Activated CD4-positive, alpha-beta T cell treated with anti-CD3 and anti-CD28 coated beads for 1 hour (primary cell): ENCODE data around the gene G2E3.
"Not testable (repeated sequence)": the region's sequence is repeated elsewhere in the genome, so short reads cannot be mapped to it uniquely, and the experiment has no call there.

ENCODE experiments used
- DNase-seq: peaks from one replicate; pipeline ENCODE4 v3.0.0-alpha.2; 2020

The G2E3 gene

DNA sequence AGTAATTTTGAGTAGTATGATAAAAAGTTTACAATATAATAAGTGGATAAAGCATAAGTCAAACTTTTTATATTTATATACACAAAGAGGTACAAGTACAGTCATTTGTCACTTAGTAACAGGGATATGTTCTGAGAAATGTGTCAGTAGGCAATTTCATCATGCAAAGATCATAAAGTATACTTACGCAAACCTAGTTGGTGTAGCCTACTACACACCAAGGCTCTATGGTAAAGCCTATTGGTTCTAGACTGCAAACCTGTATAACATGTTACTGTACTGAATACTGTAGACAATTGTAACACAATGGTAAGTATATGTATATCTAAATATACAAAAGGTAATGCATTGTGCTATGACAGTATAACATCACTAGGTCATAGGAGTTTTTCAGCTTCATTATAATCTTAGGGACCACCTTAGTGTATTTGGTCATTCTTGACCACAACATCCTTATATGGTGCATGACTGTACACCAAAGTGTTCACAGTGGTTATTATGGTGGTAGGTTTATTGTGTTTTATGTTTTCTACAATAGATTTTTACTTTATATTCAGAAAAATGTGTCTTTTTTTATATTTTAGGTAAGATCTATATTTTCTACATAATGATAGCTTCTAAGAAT, 48.3 kb downstream of the G2E3 start:
- no peak for DNase-seq

GRCh38 chr14:30608533-30609006, 49.6 kb downstream of the G2E3 start:
- DNase-seq: no peak

- no peak for DNase-seq
Observed at GRCh38 chr14:30610787-30611343, 51.9 kb downstream of the G2E3 start.

- no peak for DNase-seq
Observed at GRCh38 chr14:30614155-30614554, 55.2 kb downstream of the G2E3 start.

DNA sequence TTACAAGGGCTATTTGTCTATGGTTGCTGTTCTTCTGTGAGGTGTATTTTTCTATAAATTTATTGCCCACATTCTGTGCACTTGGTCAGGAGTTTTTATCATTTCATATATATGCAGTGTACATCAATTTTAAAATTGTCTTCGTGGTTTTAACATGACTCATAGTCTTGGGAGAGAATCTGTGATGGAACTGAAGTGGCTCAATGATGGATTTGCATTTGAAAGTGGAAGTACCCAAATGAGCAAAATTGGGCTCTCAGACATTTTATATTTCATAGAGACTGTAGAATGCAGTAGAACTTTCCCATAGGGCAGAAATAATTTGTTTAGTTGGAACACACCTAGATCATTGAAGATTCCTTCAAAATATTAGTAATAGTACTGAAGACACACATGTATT, 61.2 kb downstream of the G2E3 start:
- DNase-seq: no peak

DNA sequence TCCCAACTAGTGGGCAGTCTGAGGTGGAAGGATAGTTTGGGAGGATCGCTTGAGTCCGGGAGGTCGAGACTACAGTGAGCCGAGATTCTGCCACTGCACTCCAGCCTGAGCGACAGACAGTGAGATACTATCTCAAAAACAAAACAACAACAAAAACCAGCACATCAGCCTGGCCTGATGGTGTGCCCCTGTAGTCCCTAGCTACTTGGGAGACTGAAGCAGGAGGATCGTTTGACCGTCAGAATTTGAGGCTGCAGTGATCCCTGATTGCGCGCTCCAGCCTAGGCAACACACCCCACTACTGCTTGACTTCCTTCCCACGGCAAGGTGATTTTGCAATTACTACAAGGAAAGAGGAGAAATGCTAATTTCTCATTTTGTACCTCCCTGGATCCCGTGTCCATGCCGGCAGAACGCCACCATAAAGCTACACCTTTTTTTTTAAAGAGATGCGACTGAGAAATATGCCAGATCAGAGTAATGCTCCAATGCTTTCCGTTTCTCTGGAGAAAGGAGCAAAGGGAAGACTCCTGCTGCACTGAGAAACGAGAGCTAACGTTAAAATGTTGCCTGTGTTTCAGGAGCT, 62.5 kb downstream of the G2E3 start:
- no peak for DNase-seq

GRCh38 chr14:30621940-30622830, 63.2 kb downstream of the G2E3 start, which contains the start of gene SCFD1:
Gene SCFD1, plus strand, starts transcription at chr14:30622319. Its CDS starts 20 bp downstream, at chr14:30622339.
- DNase-seq: peak; percentile 88

GRCh38 chr14:30623412-30624131, 64.6 kb downstream of the G2E3 start:
- no peak for DNase-seq

DNA sequence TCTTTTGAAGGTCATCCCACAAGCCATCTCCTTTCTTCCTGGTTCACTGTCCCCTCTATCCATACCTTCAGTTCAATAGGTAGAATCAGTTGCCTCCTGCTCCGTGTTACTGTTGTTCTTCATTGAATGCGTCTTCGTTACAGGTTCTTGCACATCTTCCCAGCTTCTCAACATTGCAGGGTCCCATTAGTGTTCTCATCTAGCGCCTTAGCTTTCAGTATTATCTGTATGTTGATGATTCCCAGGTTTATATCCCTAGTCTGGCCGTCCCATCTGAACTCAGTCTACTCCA, 65.1 kb downstream of the G2E3 start:
- DNase-seq: no peak

DNA sequence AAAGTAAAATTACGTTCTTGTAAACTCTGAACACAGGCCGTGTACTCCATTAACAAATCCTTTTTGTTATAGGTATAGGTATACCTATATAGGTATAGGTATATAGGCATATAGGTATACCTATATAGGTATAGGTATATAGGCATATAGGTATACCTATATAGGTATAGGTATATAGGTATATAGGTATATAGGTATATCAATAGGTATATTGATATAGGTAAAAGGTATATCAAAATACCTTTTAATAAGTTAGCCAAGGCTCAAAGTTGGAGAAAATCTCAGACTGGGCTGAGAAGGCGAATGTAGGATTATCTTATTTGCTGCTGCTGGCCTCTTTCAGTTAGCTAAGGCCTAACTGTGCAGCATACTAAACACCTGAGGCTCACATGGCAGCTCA, 66.6 kb downstream of the G2E3 start:
- no peak for DNase-seq

DNA sequence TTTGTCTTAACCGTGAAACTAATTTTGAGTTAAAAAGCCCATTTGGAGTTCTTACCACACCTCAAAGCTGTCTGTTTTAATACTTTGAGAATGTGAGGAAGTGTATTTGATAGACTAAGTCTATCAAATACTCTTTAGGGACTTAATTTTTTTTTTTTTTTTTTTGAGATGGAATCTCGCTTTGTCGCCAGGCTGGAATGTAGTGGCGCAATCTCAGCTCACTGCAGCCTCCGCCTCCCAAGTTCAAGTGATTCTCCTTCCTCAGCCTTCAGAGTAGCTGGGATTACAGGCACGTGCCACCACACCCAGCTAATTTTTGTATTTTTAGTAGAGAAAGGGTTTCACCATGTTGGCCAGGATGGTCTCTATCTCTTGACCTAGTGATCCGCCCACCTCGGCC, 70.5 kb downstream of the G2E3 start:
- not testable (repeated sequence) for DNase-seq

DNA sequence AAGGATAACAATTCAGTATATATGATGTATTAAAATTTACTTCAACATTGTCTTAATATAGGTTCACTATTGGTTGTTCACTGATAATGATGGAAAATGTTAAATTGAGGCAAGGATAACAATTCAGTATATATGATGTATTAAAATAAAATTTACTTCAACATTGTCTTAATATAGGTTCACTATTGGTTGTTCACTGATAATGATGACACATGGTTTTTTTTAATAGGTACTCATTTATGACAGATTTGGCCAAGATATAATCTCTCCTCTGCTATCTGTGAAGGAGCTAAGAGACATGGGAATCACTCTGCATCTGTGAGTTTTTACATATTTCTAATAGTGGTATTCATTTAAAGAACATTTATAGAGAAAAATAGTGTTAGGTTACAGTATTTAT, 71.3 kb downstream of the G2E3 start:
- no peak for DNase-seq

DNA sequence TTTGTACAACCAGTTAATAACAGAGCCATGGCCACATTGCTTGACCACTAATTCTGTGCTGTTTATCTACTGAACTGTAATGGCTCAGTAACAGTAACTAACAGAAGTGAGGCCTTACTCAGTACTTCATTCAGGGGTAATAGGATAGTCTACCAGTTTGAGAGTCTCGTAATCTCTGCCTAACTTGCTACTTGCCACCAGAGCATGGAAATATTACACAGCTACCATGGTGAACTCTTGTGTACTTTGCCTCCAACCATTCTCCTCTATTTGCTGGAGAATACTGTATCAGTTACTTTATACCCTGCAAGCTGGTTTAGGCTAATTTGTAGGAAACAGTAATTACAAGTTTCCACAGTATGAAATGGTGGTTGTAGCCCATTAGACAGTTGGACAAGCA, 73.8 kb downstream of the G2E3 start:
- DNase-seq: no peak

DNA sequence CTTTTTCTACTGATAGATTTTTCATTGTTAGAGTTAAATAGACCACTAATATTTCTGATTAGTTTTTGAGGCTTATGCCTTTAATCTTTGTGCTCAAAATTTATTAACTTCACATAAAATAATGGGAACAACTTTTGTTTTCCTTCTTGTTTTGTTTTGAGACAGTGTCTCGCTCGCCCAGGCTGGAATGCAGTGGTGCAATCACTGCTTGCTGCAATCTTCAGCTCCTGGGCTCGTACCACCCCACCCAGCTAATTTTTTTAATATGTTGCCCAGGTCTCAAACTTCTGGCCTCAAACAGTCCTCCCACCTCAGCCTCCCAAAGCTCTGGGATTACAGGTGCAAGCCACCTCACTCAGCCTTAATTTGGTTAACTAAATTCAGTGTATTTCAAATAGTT, 80.0 kb downstream of the G2E3 start:
- no peak for DNase-seq

DNA sequence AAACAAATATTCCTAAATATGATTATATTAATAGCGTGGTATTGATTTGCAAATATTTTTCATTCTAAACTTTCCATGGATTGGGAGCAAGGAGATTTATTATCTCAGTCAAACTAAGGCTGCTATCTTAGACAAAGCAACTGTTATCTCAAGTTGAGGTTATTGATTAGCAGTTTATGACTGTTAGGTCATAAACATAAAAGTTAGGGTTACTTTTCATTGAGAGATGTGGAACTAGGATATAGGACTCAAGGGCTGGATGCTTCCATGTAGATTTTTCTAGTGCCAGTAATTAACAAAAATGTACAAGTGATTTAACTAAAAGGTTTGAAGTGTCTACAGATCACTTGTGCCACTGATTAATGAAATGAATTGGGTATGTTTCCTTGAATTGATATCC, 82.2 kb downstream of the G2E3 start:
- DNase-seq: no peak

DNA sequence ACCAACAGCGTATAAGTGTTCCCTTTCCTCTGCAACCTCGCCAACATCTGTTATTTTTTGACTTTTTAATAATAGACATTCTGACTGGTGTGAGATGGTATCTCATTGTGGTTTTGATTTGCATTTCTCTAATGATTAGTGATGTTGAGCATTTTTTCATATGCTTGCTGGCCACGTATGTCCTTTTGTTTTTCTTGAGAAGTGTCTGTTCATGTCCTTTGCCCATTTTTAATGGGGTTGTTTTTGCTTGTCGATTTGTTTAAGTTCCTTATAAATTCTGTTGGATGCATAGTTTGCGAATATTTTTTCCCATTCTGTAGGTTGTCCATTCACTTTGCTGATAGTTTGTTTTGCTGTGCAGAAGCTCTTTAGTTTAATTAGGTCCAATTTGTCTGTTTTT, 85.5 kb downstream of the G2E3 start:
- not testable (repeated sequence) for DNase-seq

DNA sequence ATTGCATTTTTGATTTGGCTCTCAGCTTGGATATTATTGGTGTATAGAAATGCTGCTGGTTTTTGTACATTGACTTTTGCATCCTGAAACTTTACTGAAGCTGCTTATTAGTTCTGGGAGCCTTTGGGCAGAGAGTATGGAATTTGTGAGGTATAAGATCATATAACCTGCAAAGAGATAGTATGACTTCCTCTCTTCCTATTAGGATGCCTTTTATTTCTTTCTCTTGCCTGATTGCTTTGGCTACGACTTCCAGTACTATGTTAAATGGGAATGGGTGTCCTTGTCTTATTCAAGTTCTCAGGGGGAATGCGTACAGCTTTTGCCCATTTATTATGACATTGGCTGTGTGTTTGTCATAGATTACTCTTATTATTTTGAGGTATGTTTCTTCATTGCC, 86.6 kb downstream of the G2E3 start:
- DNase-seq: no peak

GRCh38 chr14:30648471-30648870, 89.5 kb downstream of the G2E3 start:
- no peak for DNase-seq

DNA sequence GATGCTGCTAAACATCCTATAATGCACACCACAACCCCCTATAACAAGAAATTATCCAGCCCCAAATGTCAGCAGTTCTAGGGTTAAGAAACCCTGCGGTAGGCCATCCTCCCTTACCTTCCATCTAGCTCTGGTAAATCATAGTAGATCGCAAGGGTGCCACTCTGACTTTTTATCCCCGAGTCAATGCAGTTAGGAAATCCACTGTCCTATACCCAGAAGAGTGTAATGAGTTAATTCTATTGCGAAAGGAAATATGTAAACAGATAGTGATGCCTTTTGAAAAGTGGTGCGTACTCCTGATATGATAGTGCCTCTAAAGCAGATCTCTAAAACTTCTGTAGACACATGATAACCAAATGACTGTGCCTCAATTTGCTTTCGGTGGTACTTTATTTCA, 93.0 kb downstream of the G2E3 start:
- DNase-seq: no peak

GRCh38 chr14:30655124-30655523, 96.2 kb downstream of the G2E3 start:
- no peak for DNase-seq

- no peak for DNase-seq
Observed at GRCh38 chr14:30655658-30656057, 96.7 kb downstream of the G2E3 start.

- DNase-seq: no peak
Observed at GRCh38 chr14:30656190-30656632, 97.3 kb downstream of the G2E3 start.

DNA sequence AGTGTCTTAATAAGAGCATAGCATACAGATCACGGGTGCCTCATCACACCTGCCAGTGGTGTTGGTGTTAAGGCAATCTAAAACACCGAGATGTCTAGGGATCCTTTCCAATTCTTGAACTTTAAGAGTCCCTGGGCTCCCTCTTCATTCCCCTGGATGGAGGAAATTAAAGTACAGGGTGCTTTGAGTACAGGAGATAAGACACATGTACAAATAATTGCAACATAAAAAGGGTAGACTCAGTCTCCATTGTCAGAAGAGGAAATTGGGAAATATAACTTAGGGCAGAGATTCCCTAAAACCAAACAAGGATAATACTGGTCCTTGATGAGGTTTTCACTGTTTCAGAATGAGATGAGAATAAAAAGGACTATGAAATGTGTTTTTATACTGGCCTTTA, 98.1 kb downstream of the G2E3 start:
- no peak for DNase-seq
